A549 (cell line): ENCODE results near the gene PDHX. TPM values are rescaled to one million over a fixed set of nuclear protein-coding genes. Genes with fewer than 3 reads are reported as not detected.
A peak's percentile ranks its signal among the peaks of the same experiment; 100 is the strongest.

ENCODE experiments used
- ATAC-seq, 2 experiments: fragments of 200-7000 bp in 1 of 2; fragments of >200 bp in 1 of 2; cut with Nextera tagmentation in 1 of 2; cut with Tn5 transposase in 1 of 2; 3 replicates each; pipeline versions ENCODE4 v1.8.0 to v1.9.1; 2018 to 2020; ENCODE audit warnings: mild to moderate bottlenecking in 1 of 2, moderate library complexity in 1 of 2
- CTCF ChIA-PET: fragments of 300-600 bp; sonication (Branson Sonifier 250); formaldehyde crosslinking; extraction: SDS; loops from one replicate; lab custom pipeline; 2021; ENCODE audit warnings: antibody characterized with exemption, inconsistent platforms; lab: Yijun Ruan, JAX
- POLR2A ChIA-PET: fragments of 350-600 bp; formaldehyde crosslinking; extraction: SDS; loops from one replicate; lab custom pipeline; 2021; ENCODE audit warnings: antibody characterized with exemption, inconsistent platforms; lab: Yijun Ruan, JAX
- DNase-seq, 2 experiments: peaks; one replicate each; pipeline versions ENCODE4 v3.0.0 to v3.0.0-alpha.2; 2011 to 2016; ENCODE audit warnings: low read depth in 1 of 2, low spot score in 1 of 2
- FAIRE-seq: peaks from 2 replicates; lab custom pipeline; 2011; peaks lifted over from hg19 to GRCh38; lab: Jason Lieb, UNC
- H3K27ac ChIP-seq, 2 experiments: fragments of >200 bp; sonication (Bioruptor Twin); formaldehyde crosslinking; 3 replicates each; pipeline ENCODE4 v1.5.1; 2016 to 2017
- H3K4me1 ChIP-seq: fragments of >200 bp; sonication (Bioruptor Twin); formaldehyde crosslinking; 3 replicates; pipeline ENCODE4 v1.6.1; 2016
- H3K4me2 ChIP-seq: fragments of >200 bp; sonication (Bioruptor Twin); formaldehyde crosslinking; 3 replicates; pipeline ENCODE4 v1.6.1; 2016
- H3K4me3 ChIP-seq: fragments of >200 bp; sonication (Bioruptor Twin); formaldehyde crosslinking; 3 replicates; pipeline ENCODE4 v1.5.1; 2016
- H3K9me3 ChIP-seq: fragments of >200 bp; sonication (Bioruptor Twin); formaldehyde crosslinking; 3 replicates; pipeline ENCODE4 v1.6.1; 2016
- BHLHE40 ChIP-seq: IDR thresholded peaks from 2 replicates; pipeline ENCODE4 v1.6.1; 2012; ENCODE audit warnings: low read depth, low read length, inconsistent platforms
- CBX8 ChIP-seq: fragments of 200-600 bp; sonication (generic); IDR thresholded peaks from 2 replicates; pipeline ENCODE4 v1.6.1; 2016
- CEBPB ChIP-seq, 2 experiments: fragments of >200 bp in 1 of 2; sonication (Bioruptor Twin) in 1 of 2; formaldehyde crosslinking in 1 of 2; IDR thresholded peaks; 2 replicates each; pipeline ENCODE4 v1.6.1; 2012 to 2016
- CHD2 ChIP-seq: fragments of 150-350 bp; IDR thresholded peaks from 2 replicates; pipeline ENCODE4 v1.6.1; 2014; ENCODE audit warnings: low read length; ENCODE audit not compliant: partially characterized antibody
- CHD4 ChIP-seq: fragments of 200-600 bp; sonication (generic); IDR thresholded peaks from 2 replicates; pipeline ENCODE4 v1.6.1; 2016; ENCODE audit warnings: antibody characterized with exemption, mild to moderate bottlenecking, borderline replicate concordance
- EHF ChIP-seq: fragments of 250-450 bp; sonication (Bioruptor Pico); IDR thresholded peaks from 2 replicates; pipeline ENCODE4 v1.5.0; 2020; ENCODE audit warnings: mild to moderate bottlenecking
- FOXS1 ChIP-seq: fragments of 250-450 bp; sonication (Bioruptor Pico); IDR thresholded peaks from 2 replicates; pipeline ENCODE4 v1.5.0; 2020; ENCODE audit warnings: mild to moderate bottlenecking, moderate library complexity
- JUN ChIP-seq, 2 experiments: fragments of >200 bp; sonication (Bioruptor Twin); formaldehyde crosslinking; IDR thresholded peaks; 2 replicates in 1 of 2; 3 replicates in 1 of 2; pipeline ENCODE4 v1.6.1; 2016 to 2017
- JUNB ChIP-seq: fragments of >200 bp; sonication (Bioruptor Twin); formaldehyde crosslinking; IDR thresholded peaks from 2 replicates; pipeline ENCODE4 v1.6.1; 2016
- MYC ChIP-seq: IDR thresholded peaks from 2 replicates; pipeline ENCODE4 v1.6.1; 2012; ENCODE audit warnings: mild to moderate bottlenecking, inconsistent platforms, low read length, improper control_type of control experiment, borderline replicate concordance
- NPAS2 ChIP-seq: fragments of 250-450 bp; sonication (Bioruptor Pico); IDR thresholded peaks from 2 replicates; pipeline ENCODE4 v1.8.0; 2022; ENCODE audit warnings: mild to moderate bottlenecking, moderate library complexity, borderline replicate concordance
- POLR2AphosphoS2 ChIP-seq: conservative IDR thresholded peaks from 2 replicates; pipeline ENCODE4 v1.6.1; 2012; ENCODE audit warnings: low read length, improper control_type of control experiment, inconsistent platforms
- RAD21 ChIP-seq, 2 experiments: fragments of >200 bp in 1 of 2; sonication (Bioruptor Twin) in 1 of 2; formaldehyde crosslinking in 1 of 2; IDR thresholded peaks in 1 of 2; conservative IDR thresholded peaks in 1 of 2; 2 replicates in 1 of 2; 3 replicates in 1 of 2; pipeline ENCODE4 v1.6.1; 2012 to 2018; ENCODE audit warnings: inconsistent platforms in 1 of 2
- RCOR1 ChIP-seq: fragments of 150-350 bp; IDR thresholded peaks from 2 replicates; pipeline ENCODE4 v1.6.1; 2014; ENCODE audit warnings: antibody characterized with exemption, low read length, low read depth
- RNF2 ChIP-seq: fragments of 200-600 bp; sonication (generic); IDR thresholded peaks from 2 replicates; pipeline ENCODE4 v1.6.1; 2016; ENCODE audit warnings: low read depth, mild to moderate bottlenecking, antibody characterized with exemption, moderate library complexity, borderline replicate concordance
- ZC3H11A ChIP-seq: fragments of 450-650 bp; IDR thresholded peaks from 2 replicates; pipeline ENCODE4 v1.6.1; 2014; ENCODE audit warnings: antibody characterized with exemption, mild to moderate bottlenecking
- WGBS: methylation state at CpG from one replicate; pipeline ENCODE4 v1.1.6; 2017; ENCODE audit errors: missing lambda C conversion rate; 5-methylcytosine and 5-hydroxymethylcytosine counted together
- polyA plus RNA-seq, 4 experiments: library from polyadenylated mRNA; depleted of rRNA in 3 of 4; stranded (reverse); fragments of >200 nt; fragmentation: RNase III in 1 of 4; extraction: RNeasy Plus Mini Kit Qiagen cat#74134 plus additional on column Dnase treatment in 1 of 4; gene quantifications; 2 replicates in 3 of 4; 3 replicates in 1 of 4; pipeline ENCODE4 v1.2.3, GENCODE V29; 2011 to 2017
- TF ChIP-seq, protein P1 (sequence below): fragments of >200 bp; sonication (Bioruptor Twin); formaldehyde crosslinking; IDR thresholded peaks from 3 replicates; pipeline ENCODE4 v1.6.1; 2016
- TF ChIP-seq, protein P2 (sequence below): fragments of >200 bp; sonication (Bioruptor Twin); formaldehyde crosslinking; IDR thresholded peaks from 2 replicates; pipeline ENCODE4 v1.6.1; 2016
- TF ChIP-seq, protein P3 (sequence below): fragments of 250-450 bp; sonication (Bioruptor Pico); IDR thresholded peaks from 2 replicates; pipeline ENCODE4 v1.5.0; 2020; ENCODE audit warnings: low read depth, mild to moderate bottlenecking, moderate library complexity
- TF ChIP-seq, protein P4 (sequence below): fragments of >200 bp; sonication (Bioruptor Twin); formaldehyde crosslinking; IDR thresholded peaks from 3 replicates; pipeline ENCODE4 v1.5.1; 2016
- TF ChIP-seq, protein P5 (sequence below): fragments of 450-650 bp; IDR thresholded peaks from 2 replicates; pipeline ENCODE4 v1.6.1; 2014; ENCODE audit warnings: antibody characterized with exemption
- TF ChIP-seq, protein P6 (sequence below): IDR thresholded peaks from 2 replicates; pipeline ENCODE4 v1.6.1; 2012
- TF ChIP-seq, protein P7 (sequence below): fragments of 250-450 bp; sonication (Bioruptor Pico); IDR thresholded peaks from 2 replicates; pipeline ENCODE4 v1.5.0; 2021; ENCODE audit warnings: mild to moderate bottlenecking, moderate library complexity, borderline replicate concordance
- TF ChIP-seq, protein P8 (sequence below): fragments of 150-350 bp; IDR thresholded peaks from 2 replicates; pipeline ENCODE4 v1.6.1; 2014; ENCODE audit warnings: low read depth, mild to moderate bottlenecking, low read length

The PDHX gene
- polyA plus RNA-seq, 2 of the 4 experiments (the other 2 are of a cell fraction) = 46.5 to 87.4 TPM

DNA sequence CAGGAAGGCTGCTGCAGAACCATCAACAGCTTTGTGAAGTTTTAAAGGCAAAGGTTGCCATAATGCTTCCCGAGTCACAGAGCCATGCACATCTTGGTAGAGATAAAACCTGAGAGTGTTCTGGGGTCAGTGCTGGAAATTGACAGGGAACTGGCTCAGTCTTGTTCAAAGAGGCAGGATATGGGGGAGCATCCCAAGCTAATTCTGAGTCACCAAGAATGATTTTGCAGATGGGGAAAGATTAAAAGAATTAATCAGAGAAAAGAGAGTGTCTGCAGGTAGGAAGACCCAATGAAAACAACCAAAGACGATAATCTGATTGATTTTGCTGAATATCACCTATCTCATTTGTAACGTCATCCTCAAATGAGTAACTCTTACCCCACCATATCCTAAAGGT lies 122.7 kb downstream of the PDHX start (continued):
- TF ChIP-seq, protein P1, sequence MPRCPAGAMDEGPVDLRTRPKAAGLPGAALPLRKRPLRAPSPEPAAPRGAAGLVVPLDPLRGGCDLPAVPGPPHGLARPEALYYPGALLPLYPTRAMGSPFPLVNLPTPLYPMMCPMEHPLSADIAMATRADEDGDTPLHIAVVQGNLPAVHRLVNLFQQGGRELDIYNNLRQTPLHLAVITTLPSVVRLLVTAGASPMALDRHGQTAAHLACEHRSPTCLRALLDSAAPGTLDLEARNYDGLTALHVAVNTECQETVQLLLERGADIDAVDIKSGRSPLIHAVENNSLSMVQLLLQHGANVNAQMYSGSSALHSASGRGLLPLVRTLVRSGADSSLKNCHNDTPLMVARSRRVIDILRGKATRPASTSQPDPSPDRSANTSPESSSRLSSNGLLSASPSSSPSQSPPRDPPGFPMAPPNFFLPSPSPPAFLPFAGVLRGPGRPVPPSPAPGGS = no peak
- TF ChIP-seq EHF (CRISPR knock-in tag) = no peak
- TF ChIP-seq FOXS1 (CRISPR knock-in tag) = no peak
- no peak for TF ChIP-seq CHD2
- TF ChIP-seq RNF2 = no peak
- TF ChIP-seq RCOR1 = no peak

DNA sequence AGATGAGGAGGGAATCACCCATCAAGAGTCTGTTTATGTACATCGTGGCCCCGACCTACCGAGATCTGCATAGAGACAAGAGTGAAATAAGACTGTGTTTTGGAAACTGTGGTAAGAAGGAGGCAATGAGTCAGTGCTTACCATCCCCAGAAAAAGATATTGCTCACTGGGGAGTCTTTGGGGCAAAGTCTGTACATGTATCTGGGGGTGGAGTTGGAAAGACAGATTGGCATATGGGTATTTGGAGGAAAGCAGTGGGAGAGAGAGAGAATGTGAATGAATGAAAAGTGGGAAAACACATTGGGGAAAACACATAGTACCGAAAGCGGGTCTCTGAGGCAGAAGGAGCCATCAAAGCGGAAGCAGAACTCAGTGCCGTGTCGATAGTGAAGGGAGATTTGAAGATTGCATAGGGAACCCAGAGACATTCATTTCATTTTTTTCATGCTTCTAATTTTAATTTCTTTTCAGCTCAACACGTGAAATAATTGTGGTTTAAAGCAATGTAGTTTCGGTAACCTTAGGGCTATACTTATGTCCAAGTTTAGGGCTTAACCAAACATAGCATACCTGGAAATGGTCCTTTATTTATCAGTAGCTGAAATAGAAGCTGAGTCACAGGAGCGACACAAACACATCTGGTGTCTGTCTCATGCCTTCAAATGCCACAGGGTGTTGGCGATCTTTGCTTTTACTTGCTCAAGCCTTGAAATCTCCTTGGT lies 124.0 kb downstream of the PDHX start:
- H3K4me2 ChIP-seq = peak overlapping the region; percentile 79
- CTCF ChIA-PET = interaction anchor here (0.8 to 1.5 kb wide), 5 partner anchors 11 to 130 kb away, joined by 3 to 7 read pairs (median 3); no protein-coding TSS in a partner anchor
- peak overlapping the region; percentile 55 to 77 for H3K27ac ChIP-seq
- no peak for FAIRE-seq
- TF ChIP-seq JUN (IDR thresholded peaks at IDR 0.05) (0 out of 5 replicates have a peak, but pooled peaks of 1 of the 2 experiments have one; percentile 20), JUNB (0 out of 2 replicates have a peak, but pooled peaks have one; percentile 6), CBX8 (no peak)
- TF ChIP-seq, protein P2, sequence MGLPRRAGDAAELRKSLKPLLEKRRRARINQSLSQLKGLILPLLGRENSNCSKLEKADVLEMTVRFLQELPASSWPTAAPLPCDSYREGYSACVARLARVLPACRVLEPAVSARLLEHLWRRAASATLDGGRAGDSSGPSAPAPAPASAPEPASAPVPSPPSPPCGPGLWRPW = no peak
- TF ChIP-seq, all 56 proteins: peak for 2
- Histone ChIP-seq H3K9me3 (no peaks in the 10 kb centered on the region), H3K4me1 (peaks cover 22% of the 10 kb centered on the region), H3K4me3 (peak overlapping the region; percentile 29)
- POLR2A ChIA-PET = no interaction called here
- ATAC-seq = peak; percentile 85 to 91
- 28% methylated on average over 12 of the region's 12 CpGs for WGBS
- DNase-seq = peak; percentile 36 to 57

DNA sequence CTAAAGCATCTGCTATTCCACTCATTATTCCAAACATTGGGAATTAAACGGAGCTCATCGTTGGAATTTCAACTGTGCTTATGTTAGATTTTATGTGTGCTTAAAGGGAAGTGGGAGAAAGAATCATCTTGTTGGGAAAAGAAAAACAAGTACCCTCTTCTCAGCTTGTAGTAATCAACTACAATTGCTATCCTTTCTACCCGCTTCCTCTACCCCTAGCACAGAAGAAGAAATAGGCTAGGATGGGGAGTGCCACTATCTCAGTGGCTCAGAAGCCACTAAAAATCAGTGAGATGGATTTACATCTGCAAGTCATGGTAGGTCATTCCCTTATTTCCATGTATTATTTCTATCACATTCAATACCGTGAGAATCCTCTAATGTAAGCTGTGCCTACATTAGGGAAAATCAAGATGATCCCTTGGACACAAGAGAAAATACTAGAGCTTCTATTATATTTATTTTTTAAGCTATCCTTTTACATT lies 124.7 kb downstream of the PDHX start:
- H3K9me3 ChIP-seq = no peaks in the 10 kb centered on the region
- no peak overlapping the region for H3K4me3 ChIP-seq
- H3K4me2 ChIP-seq = peak overlapping the region; percentile 79
- ChIA-PET CTCF (interaction anchor here (1.1 to 1.5 kb wide), 4 partner anchors 11 to 114 kb away, joined by 3 to 7 read pairs (median 3); no protein-coding TSS in a partner anchor), POLR2A (no interaction called here)
- WGBS = 85% methylated on average over 4 of the region's 4 CpGs
- H3K27ac ChIP-seq = peak overlapping the region; percentile 55 to 77; a peak in 4 of 6 replicates
- TF ChIP-seq, protein P3, sequence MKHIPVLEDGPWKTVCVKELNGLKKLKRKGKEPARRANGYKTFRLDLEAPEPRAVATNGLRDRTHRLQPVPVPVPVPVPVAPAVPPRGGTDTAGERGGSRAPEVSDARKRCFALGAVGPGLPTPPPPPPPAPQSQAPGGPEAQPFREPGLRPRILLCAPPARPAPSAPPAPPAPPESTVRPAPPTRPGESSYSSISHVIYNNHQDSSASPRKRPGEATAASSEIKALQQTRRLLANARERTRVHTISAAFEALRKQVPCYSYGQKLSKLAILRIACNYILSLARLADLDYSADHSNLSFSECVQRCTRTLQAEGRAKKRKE (CRISPR knock-in tag) = no peak
- TF ChIP-seq, protein P4, sequence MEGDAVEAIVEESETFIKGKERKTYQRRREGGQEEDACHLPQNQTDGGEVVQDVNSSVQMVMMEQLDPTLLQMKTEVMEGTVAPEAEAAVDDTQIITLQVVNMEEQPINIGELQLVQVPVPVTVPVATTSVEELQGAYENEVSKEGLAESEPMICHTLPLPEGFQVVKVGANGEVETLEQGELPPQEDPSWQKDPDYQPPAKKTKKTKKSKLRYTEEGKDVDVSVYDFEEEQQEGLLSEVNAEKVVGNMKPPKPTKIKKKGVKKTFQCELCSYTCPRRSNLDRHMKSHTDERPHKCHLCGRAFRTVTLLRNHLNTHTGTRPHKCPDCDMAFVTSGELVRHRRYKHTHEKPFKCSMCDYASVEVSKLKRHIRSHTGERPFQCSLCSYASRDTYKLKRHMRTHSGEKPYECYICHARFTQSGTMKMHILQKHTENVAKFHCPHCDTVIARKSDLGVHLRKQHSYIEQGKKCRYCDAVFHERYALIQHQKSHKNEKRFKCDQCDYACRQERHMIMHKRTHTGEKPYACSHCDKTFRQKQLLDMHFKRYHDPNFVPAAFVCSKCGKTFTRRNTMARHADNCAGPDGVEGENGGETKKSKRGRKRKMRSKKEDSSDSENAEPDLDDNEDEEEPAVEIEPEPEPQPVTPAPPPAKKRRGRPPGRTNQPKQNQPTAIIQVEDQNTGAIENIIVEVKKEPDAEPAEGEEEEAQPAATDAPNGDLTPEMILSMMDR = no peak
- TF ChIP-seq CEBPB (IDR thresholded peaks at IDR 0.05) (no peak), RCOR1 (no peak), MYC (no peak), NPAS2 (CRISPR knock-in tag) (no peak), CHD4 (no peak), ZC3H11A (no peak), BHLHE40 (no peak), RAD21 (conservative IDR thresholded peaks at IDR 0.05 in 1 of 2, IDR thresholded peaks at IDR 0.05 in 1 of 2) (no peak), POLR2AphosphoS2 (no peak), RNF2 (no peak), JUNB (no peak)
- TF ChIP-seq, protein P5, sequence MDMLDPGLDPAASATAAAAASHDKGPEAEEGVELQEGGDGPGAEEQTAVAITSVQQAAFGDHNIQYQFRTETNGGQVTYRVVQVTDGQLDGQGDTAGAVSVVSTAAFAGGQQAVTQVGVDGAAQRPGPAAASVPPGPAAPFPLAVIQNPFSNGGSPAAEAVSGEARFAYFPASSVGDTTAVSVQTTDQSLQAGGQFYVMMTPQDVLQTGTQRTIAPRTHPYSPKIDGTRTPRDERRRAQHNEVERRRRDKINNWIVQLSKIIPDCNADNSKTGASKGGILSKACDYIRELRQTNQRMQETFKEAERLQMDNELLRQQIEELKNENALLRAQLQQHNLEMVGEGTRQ = no peak
- TF ChIP-seq, protein P6, sequence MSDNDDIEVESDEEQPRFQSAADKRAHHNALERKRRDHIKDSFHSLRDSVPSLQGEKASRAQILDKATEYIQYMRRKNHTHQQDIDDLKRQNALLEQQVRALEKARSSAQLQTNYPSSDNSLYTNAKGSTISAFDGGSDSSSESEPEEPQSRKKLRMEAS = no peak
- TF ChIP-seq, protein P7, sequence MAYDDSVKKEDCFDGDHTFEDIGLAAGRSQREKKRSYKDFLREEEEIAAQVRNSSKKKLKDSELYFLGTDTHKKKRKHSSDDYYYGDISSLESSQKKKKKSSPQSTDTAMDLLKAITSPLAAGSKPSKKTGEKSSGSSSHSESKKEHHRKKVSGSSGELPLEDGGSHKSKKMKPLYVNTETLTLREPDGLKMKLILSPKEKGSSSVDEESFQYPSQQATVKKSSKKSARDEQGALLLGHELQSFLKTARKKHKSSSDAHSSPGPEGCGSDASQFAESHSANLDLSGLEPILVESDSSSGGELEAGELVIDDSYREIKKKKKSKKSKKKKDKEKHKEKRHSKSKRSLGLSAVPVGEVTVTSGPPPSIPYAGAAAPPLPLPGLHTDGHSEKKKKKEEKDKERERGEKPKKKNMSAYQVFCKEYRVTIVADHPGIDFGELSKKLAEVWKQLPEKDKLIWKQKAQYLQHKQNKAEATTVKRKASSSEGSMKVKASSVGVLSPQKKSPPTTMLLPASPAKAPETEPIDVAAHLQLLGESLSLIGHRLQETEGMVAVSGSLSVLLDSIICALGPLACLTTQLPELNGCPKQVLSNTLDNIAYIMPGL = no peak
- TF ChIP-seq, protein P8, sequence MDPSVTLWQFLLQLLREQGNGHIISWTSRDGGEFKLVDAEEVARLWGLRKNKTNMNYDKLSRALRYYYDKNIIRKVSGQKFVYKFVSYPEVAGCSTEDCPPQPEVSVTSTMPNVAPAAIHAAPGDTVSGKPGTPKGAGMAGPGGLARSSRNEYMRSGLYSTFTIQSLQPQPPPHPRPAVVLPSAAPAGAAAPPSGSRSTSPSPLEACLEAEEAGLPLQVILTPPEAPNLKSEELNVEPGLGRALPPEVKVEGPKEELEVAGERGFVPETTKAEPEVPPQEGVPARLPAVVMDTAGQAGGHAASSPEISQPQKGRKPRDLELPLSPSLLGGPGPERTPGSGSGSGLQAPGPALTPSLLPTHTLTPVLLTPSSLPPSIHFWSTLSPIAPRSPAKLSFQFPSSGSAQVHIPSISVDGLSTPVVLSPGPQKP = no peak
- FAIRE-seq = no peak
- peaks cover 25% of the 10 kb centered on the region for H3K4me1 ChIP-seq
- DNase-seq = no peak
- no peak for ATAC-seq
